B cell (primary cell): Measurements from ENCODE around the gene CHN1. TPM values are rescaled to one million over a fixed set of nuclear protein-coding genes. Genes with fewer than 3 reads are reported as not detected.

ENCODE experiments used
- ATAC-seq: fragments of 200-7000 bp; cut with Tn5 transposase; one replicate; pipeline ENCODE4 v1.10.0; 2021; ENCODE audit warnings: low read depth, mild to moderate bottlenecking, moderate number of reproducible peaks, moderate library complexity
- CTCF ChIA-PET: fragments of 350-600 bp; sonication (Branson Sonifier 250); formaldehyde crosslinking; loops from one replicate; lab custom pipeline; 2021; ENCODE audit warnings: antibody characterized with exemption, inconsistent platforms; lab: Charles Lee
- POLR2A ChIA-PET: fragments of 350-600 bp; sonication (Branson Sonifier 250); formaldehyde crosslinking; loops from one replicate; lab custom pipeline; 2021; ENCODE audit warnings: antibody characterized with exemption; lab: Charles Lee
- DNase-seq: peaks from one replicate; pipeline ENCODE4 v3.0.0; 2013
- H2AFZ ChIP-seq: 2 replicates; pipeline ENCODE4 v1.6.1; 2012; ENCODE audit warnings: mild to moderate bottlenecking, low read depth, low read length; ENCODE audit not compliant: insufficient read depth, poor library complexity, severe bottlenecking
- H3K27ac ChIP-seq, 2 donors: 1 replicate in 1 of 2; 2 replicates in 1 of 2; pipeline ENCODE4 v1.5.1; 2012 to 2013; ENCODE audit warnings: low read length in 2 of 2, mild to moderate bottlenecking in 2 of 2, moderate library complexity in 1 of 2
- H3K27me3 ChIP-seq, 4 experiments: fragments of 200-600 bp in 1 of 4; sonication (generic) in 1 of 4; replicated peaks in 1 of 4; 1 replicate in 2 of 4; 2 replicates in 2 of 4; pipeline versions ENCODE4 v1.6.1 to v1.7.0; 2013 to 2016; ENCODE audit warnings: low read length in 3 of 4, mild to moderate bottlenecking in 2 of 4, mixed read lengths in 1 of 4, moderate library complexity in 1 of 4; ENCODE audit not compliant: insufficient read depth in 4 of 4, control insufficient read depth in 3 of 4; ENCODE audit errors: control extremely low read depth in 1 of 4
- H3K36me3 ChIP-seq, 2 experiments: replicated peaks in 1 of 2; 1 replicate in 1 of 2; 2 replicates in 1 of 2; pipeline versions ENCODE4 v1.6.1 to v1.7.1; 2013; ENCODE audit warnings: low read length in 1 of 2; ENCODE audit not compliant: insufficient read depth in 2 of 2, control insufficient read depth in 1 of 2; ENCODE audit errors: control extremely low read depth in 1 of 2, extremely low read depth in 1 of 2
- H3K4me1 ChIP-seq, 2 donors: fragments of 200-600 bp in 1 of 2; sonication (generic) in 1 of 2; 1 replicate in 1 of 2; 2 replicates in 1 of 2; pipeline versions ENCODE4 v1.5.1 to v1.6.1; 2013 to 2017; ENCODE audit warnings: low read length in 2 of 2; ENCODE audit not compliant: control insufficient read depth in 2 of 2, insufficient read depth in 2 of 2
- H3K4me2 ChIP-seq: replicated peaks from 2 replicates; pipeline ENCODE3; 2012; ENCODE audit warnings: mild to moderate bottlenecking, low read depth, low read length; ENCODE audit not compliant: poor library complexity, severe bottlenecking
- H3K4me3 ChIP-seq, 5 experiments: fragments of 200-600 bp in 1 of 5; sonication (generic) in 1 of 5; 1 replicate in 3 of 5; 2 replicates in 2 of 5; pipeline versions ENCODE4 v1.5.1 to v1.7.0; 2011 to 2016; ENCODE audit warnings: low read length in 4 of 5, mild to moderate bottlenecking in 4 of 5, low read depth in 2 of 5, control low read depth in 1 of 5, moderate library complexity in 1 of 5; ENCODE audit not compliant: insufficient read depth in 1 of 5; ENCODE audit errors: control extremely low read depth in 1 of 5, extremely low read depth in 1 of 5
- H3K79me2 ChIP-seq: fragments of 200-600 bp; sonication (generic); one replicate; pipeline ENCODE4 v1.6.0; 2016; ENCODE audit warnings: low read length; ENCODE audit not compliant: control insufficient read depth, insufficient read depth
- H3K9ac ChIP-seq: fragments of 200-600 bp; sonication (generic); 2 replicates; pipeline ENCODE4 v1.6.1; 2017; ENCODE audit warnings: mild to moderate bottlenecking, low read length, moderate library complexity
- H3K9me3 ChIP-seq, 3 donors: one replicate each; pipeline versions ENCODE4 v1.6.1 to v1.7.1; 2013; ENCODE audit warnings: low read length in 2 of 3; ENCODE audit not compliant: control insufficient read depth in 2 of 3, insufficient read depth in 1 of 3; ENCODE audit errors: control extremely low read depth in 1 of 3
- H4K20me1 ChIP-seq: 2 replicates; pipeline ENCODE4 v1.6.0; 2012; ENCODE audit warnings: mild to moderate bottlenecking, low read length; ENCODE audit not compliant: insufficient read depth, control insufficient read depth, poor library complexity, severe bottlenecking
- H3K27ac Mint-ChIP-seq: one replicate; pipeline ENCODE4 v1.8.0; 2021; ENCODE audit warnings: mixed read lengths
- H3K27me3 Mint-ChIP-seq: one replicate; pipeline ENCODE4 v1.8.0; 2021; ENCODE audit warnings: mixed read lengths
- H3K4me1 Mint-ChIP-seq: one replicate; pipeline ENCODE4 v1.8.0; 2021; ENCODE audit warnings: mixed read lengths
- H3K4me3 Mint-ChIP-seq: one replicate; pipeline ENCODE4 v1.8.0; 2021; ENCODE audit warnings: mixed read lengths
- H3K9me3 Mint-ChIP-seq: one replicate; pipeline ENCODE4 v1.8.0; 2022; ENCODE audit warnings: mixed read lengths; ENCODE audit not compliant: insufficient read depth
- EZH2 ChIP-seq: IDR thresholded peaks from 2 replicates; pipeline ENCODE4 v1.6.1; 2012; ENCODE audit warnings: borderline replicate concordance, low read depth, mild to moderate bottlenecking, moderate library complexity, low read length; ENCODE audit not compliant: insufficient read depth, poor library complexity, severe bottlenecking
- WGBS: methylation state at CpG from one replicate; pipeline ENCODE4 v1.1.5; 2013; ENCODE audit warnings: missing lambda C conversion rate; ENCODE audit not compliant: insufficient coverage; 5-methylcytosine and 5-hydroxymethylcytosine counted together
- intact Hi-C: fragments of 100-400 bp; cut with micrococcal nuclease; formaldehyde crosslinking; loops from one replicate; pipeline ENCODE4 v1.10.0; 2022
- polyA plus RNA-seq: library from polyadenylated mRNA; depleted of rRNA; stranded (reverse); fragments of >200 nt; gene quantifications from 2 replicates; pipeline ENCODE4 v1.2.3, GENCODE V29; 2012
- total RNA-seq, 2 donors: library from RNA; stranded (reverse); fragments of 120-200 nt in 1 of 2; gene quantifications; 1 replicate in 1 of 2; 2 replicates in 1 of 2; pipeline versions ENCODE4 v1.2.3 to v1.2.4, GENCODE V29; 2013 to 2022
- TF ChIP-seq, protein P1 (sequence below): fragments of 200-600 bp; IDR thresholded peaks from one replicate; pipeline ENCODE4 v1.8.0; 2022; ENCODE audit warnings: antibody characterized with exemption, mild to moderate bottlenecking

The CHN1 gene
- total and polyA plus RNA-seq, 2 donors (not counting 1 experiment from before 2014, with no cell fraction given) = 0.79 to 1.4 TPM

- H3K27ac Mint-ChIP-seq = no peak overlapping the region
- no peak for DNase-seq
- TF ChIP-seq, protein P1, sequence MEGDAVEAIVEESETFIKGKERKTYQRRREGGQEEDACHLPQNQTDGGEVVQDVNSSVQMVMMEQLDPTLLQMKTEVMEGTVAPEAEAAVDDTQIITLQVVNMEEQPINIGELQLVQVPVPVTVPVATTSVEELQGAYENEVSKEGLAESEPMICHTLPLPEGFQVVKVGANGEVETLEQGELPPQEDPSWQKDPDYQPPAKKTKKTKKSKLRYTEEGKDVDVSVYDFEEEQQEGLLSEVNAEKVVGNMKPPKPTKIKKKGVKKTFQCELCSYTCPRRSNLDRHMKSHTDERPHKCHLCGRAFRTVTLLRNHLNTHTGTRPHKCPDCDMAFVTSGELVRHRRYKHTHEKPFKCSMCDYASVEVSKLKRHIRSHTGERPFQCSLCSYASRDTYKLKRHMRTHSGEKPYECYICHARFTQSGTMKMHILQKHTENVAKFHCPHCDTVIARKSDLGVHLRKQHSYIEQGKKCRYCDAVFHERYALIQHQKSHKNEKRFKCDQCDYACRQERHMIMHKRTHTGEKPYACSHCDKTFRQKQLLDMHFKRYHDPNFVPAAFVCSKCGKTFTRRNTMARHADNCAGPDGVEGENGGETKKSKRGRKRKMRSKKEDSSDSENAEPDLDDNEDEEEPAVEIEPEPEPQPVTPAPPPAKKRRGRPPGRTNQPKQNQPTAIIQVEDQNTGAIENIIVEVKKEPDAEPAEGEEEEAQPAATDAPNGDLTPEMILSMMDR = no peak
- TF ChIP-seq EZH2 = no peak
- H3K9me3 Mint-ChIP-seq = no peaks in the 10 kb centered on the region
- Histone ChIP-seq H3K4me3 (no peak overlapping the region), H3K79me2 (no peaks in the 10 kb centered on the region), H3K9ac (no peak overlapping the region), H3K4me1 (peaks cover 7 to 11% of the 10 kb centered on the region in 2 donors), H3K9me3 (no peaks in the 10 kb centered on the region), H3K27ac (no peak overlapping the region), H3K36me3 (no peaks in the 10 kb centered on the region), H4K20me1 (no peaks in the 10 kb centered on the region), H3K27me3 (peaks cover 0 to 28% (median 20%) of the 10 kb centered on the region in 4 experiments), H2AFZ (no peak overlapping the region), H3K4me2 (no peak overlapping the region)
- WGBS = no CpG with 5 or more reads among the region's 4 CpGs
- ChIA-PET CTCF (interaction anchor here (2.4 kb wide), 1 partner anchor 259 kb away, joined by 5 read pairs; no protein-coding TSS in a partner anchor), POLR2A (no interaction called here)
- H3K4me1 Mint-ChIP-seq = peaks cover 12% of the 10 kb centered on the region
- peaks cover 43% of the 10 kb centered on the region for H3K27me3 Mint-ChIP-seq
- no peak overlapping the region for H3K4me3 Mint-ChIP-seq
- ATAC-seq = no peak
- intact Hi-C loops = no loop called here
Observed at GRCh38 chr2:175008009-175008408, 2.8 kb upstream of the CHN1 start.

DNA sequence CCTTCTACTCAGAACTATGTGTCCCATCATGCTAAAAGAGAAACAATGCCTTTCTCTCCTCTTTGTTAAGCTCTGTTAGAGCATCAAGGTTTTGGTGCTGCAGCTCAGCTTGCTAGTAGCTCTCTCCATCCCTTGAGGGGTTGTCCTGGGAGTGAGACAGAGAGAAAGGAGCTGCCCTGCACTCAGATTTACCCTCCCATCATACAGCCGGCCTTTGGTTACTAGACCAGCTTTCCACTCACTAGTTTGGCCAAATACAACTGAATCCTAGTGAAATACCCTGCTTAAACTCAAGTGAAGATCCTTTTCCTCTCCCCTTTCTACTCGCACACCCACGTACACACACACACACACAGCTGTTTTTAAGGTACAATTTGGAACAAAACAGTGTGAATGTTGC, 2.3 kb upstream of the CHN1 start:
- Histone ChIP-seq H3K9me3 (no peaks in the 10 kb centered on the region), H3K4me2 (no peak overlapping the region), H2AFZ (no peak overlapping the region), H4K20me1 (no peaks in the 10 kb centered on the region), H3K4me3 (no peak overlapping the region), H3K9ac (no peak overlapping the region), H3K79me2 (no peaks in the 10 kb centered on the region), H3K4me1 (peaks cover 7 to 11% of the 10 kb centered on the region in 2 donors), H3K27me3 (peaks cover 0 to 30% (median 25%) of the 10 kb centered on the region in 4 experiments), H3K36me3 (no peaks in the 10 kb centered on the region), H3K27ac (no peak overlapping the region)
- Mint-ChIP-seq H3K4me1 (peaks cover 12% of the 10 kb centered on the region), H3K27ac (no peak overlapping the region), H3K27me3 (peaks cover 48% of the 10 kb centered on the region), H3K9me3 (no peaks in the 10 kb centered on the region), H3K4me3 (no peak overlapping the region)
- ChIA-PET POLR2A (no interaction called here), CTCF (interaction anchor here (2.4 kb wide), 1 partner anchor 258 kb away, joined by 5 read pairs; no protein-coding TSS in a partner anchor)
- DNase-seq (no peak), ATAC-seq (no peak)
- intact Hi-C loops = no loop called here
- TF ChIP-seq EZH2 = no peak
- TF ChIP-seq, protein P1 = no peak
- WGBS = 80% methylated on average over 1 of the region's 3 CpGs
